Measurements from ENCODE around the gene INF2. TPM values are rescaled to one million over a fixed set of nuclear protein-coding genes. Genes with fewer than 3 reads are reported as not detected.

INF2 gene
- total and polyA plus RNA-seq, 2 experiments from 2014 or later = 36.7 to 75.5 TPM

DNA sequence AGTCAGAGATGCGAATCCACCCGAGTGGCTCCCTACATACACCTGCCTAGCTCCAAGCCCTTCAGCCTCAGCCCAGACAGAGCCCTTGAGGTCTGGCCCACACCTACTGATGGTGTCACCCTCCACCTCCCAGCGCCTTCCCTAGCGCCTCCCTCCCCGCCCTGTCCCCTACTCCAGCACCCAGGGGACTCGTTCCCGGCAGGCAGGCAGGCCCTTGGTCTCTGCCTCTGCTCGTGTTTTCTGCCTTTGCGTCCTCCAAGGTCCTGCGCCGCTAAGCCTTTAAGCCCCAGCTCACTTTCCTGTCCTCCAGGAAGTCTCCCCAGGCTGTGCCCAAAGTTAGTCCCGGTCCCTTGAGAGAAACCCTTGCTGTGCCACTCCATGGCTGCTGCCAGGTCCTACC lies 12.7 kb downstream of the INF2 start (continued):
- TF ChIP-seq, protein P1, sequence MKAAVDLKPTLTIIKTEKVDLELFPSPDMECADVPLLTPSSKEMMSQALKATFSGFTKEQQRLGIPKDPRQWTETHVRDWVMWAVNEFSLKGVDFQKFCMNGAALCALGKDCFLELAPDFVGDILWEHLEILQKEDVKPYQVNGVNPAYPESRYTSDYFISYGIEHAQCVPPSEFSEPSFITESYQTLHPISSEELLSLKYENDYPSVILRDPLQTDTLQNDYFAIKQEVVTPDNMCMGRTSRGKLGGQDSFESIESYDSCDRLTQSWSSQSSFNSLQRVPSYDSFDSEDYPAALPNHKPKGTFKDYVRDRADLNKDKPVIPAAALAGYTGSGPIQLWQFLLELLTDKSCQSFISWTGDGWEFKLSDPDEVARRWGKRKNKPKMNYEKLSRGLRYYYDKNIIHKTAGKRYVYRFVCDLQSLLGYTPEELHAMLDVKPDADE (IDR thresholded peaks at IDR 0.05) = no peak

DNA sequence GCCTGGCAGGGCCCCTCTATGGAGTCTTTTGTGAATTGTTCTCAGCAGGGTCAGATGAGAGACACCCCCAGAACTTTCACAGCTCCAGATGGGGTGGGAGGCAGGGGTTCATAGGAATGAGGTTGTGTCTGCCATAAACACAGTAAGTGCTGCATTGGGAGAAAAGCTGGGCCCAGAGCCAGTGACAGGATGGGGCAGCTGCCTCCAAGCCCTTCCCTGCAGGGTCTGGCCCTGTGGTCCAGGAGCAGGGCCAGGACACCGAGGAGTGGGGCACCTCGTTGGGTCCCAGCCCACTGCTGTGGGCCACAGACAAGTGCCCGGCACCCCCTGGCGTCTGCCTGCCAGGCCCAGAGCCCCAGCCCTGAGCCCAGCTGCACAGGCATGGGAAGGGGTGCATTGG lies 13.3 kb downstream of the INF2 start:
- H3K36me3 ChIP-seq (ENCODE audit: insufficient read depth) = peaks cover 12% of the 10 kb centered on the region; the same call in 1 of the 2 replicates
- no peak for DNase-seq (ENCODE audit: low spot score)
- H4K20me1 ChIP-seq (replicated peaks; ENCODE audit: insufficient read depth) = no peaks in the 10 kb centered on the region; the same call in 1 of the 2 replicates
- no peak for TF ChIP-seq ZNF114 (CRISPR knock-in tag; IDR thresholded peaks at IDR 0.05)
- TF ChIP-seq ZNF331 (CRISPR knock-in tag; IDR thresholded peaks at IDR 0.05; ENCODE audit: low read depth) = no peak
- TF ChIP-seq EZH2 (IDR thresholded peaks at IDR 0.05; ENCODE audit: low read depth, unreplicated experiment) = no peak
- no peak for TF ChIP-seq POLR2AphosphoS5 (IDR thresholded peaks at IDR 0.05; ENCODE audit: low read depth)
- no peak for TF ChIP-seq CREB1 (CRISPR knock-in tag; IDR thresholded peaks at IDR 0.05; ENCODE audit: low read depth)
- TF ChIP-seq NANOG (IDR thresholded peaks at IDR 0.05; ENCODE audit: borderline replicate concordance) = no peak
- TF ChIP-seq STAT1 (IDR thresholded peaks at IDR 0.05; ENCODE audit: unreplicated experiment) = no peak
- TF ChIP-seq, protein P2, sequence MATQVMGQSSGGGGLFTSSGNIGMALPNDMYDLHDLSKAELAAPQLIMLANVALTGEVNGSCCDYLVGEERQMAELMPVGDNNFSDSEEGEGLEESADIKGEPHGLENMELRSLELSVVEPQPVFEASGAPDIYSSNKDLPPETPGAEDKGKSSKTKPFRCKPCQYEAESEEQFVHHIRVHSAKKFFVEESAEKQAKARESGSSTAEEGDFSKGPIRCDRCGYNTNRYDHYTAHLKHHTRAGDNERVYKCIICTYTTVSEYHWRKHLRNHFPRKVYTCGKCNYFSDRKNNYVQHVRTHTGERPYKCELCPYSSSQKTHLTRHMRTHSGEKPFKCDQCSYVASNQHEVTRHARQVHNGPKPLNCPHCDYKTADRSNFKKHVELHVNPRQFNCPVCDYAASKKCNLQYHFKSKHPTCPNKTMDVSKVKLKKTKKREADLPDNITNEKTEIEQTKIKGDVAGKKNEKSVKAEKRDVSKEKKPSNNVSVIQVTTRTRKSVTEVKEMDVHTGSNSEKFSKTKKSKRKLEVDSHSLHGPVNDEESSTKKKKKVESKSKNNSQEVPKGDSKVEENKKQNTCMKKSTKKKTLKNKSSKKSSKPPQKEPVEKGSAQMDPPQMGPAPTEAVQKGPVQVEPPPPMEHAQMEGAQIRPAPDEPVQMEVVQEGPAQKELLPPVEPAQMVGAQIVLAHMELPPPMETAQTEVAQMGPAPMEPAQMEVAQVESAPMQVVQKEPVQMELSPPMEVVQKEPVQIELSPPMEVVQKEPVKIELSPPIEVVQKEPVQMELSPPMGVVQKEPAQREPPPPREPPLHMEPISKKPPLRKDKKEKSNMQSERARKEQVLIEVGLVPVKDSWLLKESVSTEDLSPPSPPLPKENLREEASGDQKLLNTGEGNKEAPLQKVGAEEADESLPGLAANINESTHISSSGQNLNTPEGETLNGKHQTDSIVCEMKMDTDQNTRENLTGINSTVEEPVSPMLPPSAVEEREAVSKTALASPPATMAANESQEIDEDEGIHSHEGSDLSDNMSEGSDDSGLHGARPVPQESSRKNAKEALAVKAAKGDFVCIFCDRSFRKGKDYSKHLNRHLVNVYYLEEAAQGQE (IDR thresholded peaks at IDR 0.05; ENCODE audit: unreplicated experiment) = no peak
- TF ChIP-seq JUNB (IDR thresholded peaks at IDR 0.05; ENCODE audit: unreplicated experiment) = no peak
- TF ChIP-seq, protein P3, sequence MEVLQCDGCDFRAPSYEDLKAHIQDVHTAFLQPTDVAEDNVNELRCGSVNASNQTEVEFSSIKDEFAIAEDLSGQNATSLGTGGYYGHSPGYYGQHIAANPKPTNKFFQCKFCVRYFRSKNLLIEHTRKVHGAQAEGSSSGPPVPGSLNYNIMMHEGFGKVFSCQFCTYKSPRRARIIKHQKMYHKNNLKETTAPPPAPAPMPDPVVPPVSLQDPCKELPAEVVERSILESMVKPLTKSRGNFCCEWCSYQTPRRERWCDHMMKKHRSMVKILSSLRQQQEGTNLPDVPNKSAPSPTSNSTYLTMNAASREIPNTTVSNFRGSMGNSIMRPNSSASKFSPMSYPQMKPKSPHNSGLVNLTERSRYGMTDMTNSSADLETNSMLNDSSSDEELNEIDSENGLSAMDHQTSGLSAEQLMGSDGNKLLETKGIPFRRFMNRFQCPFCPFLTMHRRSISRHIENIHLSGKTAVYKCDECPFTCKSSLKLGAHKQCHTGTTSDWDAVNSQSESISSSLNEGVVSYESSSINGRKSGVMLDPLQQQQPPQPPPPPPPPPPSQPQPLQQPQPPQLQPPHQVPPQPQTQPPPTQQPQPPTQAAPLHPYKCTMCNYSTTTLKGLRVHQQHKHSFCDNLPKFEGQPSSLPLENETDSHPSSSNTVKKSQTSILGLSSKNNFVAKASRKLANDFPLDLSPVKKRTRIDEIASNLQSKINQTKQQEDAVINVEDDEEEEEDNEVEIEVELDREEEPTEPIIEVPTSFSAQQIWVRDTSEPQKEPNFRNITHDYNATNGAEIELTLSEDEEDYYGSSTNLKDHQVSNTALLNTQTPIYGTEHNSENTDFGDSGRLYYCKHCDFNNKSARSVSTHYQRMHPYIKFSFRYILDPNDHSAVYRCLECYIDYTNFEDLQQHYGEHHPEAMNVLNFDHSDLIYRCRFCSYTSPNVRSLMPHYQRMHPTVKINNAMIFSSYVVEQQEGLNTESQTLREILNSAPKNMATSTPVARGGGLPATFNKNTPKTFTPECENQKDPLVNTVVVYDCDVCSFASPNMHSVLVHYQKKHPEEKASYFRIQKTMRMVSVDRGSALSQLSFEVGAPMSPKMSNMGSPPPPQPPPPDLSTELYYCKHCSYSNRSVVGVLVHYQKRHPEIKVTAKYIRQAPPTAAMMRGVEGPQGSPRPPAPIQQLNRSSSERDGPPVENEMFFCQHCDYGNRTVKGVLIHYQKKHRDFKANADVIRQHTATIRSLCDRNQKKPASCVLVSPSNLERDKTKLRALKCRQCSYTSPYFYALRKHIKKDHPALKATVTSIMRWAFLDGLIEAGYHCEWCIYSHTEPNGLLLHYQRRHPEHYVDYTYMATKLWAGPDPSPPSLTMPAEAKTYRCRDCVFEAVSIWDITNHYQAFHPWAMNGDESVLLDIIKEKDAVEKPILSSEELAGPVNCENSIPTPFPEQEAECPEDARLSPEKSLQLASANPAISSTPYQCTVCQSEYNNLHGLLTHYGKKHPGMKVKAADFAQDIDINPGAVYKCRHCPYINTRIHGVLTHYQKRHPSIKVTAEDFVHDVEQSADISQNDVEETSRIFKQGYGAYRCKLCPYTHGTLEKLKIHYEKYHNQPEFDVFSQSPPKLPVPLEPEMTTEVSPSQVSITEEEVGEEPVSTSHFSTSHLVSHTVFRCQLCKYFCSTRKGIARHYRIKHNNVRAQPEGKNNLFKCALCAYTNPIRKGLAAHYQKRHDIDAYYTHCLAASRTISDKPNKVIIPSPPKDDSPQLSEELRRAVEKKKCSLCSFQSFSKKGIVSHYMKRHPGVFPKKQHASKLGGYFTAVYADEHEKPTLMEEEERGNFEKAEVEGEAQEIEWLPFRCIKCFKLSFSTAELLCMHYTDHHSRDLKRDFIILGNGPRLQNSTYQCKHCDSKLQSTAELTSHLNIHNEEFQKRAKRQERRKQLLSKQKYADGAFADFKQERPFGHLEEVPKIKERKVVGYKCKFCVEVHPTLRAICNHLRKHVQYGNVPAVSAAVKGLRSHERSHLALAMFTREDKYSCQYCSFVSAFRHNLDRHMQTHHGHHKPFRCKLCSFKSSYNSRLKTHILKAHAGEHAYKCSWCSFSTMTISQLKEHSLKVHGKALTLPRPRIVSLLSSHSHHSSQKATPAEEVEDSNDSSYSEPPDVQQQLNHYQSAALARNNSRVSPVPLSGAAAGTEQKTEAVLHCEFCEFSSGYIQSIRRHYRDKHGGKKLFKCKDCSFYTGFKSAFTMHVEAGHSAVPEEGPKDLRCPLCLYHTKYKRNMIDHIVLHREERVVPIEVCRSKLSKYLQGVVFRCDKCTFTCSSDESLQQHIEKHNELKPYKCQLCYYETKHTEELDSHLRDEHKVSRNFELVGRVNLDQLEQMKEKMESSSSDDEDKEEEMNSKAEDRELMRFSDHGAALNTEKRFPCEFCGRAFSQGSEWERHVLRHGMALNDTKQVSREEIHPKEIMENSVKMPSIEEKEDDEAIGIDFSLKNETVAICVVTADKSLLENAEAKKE (CRISPR knock-in tag; IDR thresholded peaks at IDR 0.05) = no peak
- TF ChIP-seq, protein P1 (IDR thresholded peaks at IDR 0.05) = no peak
- H3F3A ChIP-seq (replicated peaks; ENCODE audit: low read depth) = 0 out of 2 replicates have a peak, but pooled peaks cover 2% of the 10 kb centered on the region
- peaks cover 9% of the 10 kb centered on the region for H3K27me3 Mint-ChIP-seq (ENCODE audit: insufficient read depth, low read depth, poor library complexity)
- H3K4me1 ChIP-seq (ENCODE audit: insufficient read depth) = peaks cover 11% of the 10 kb centered on the region; the same call in 1 of the 2 replicates
- peaks cover 15% of the 10 kb centered on the region for H3K4me1 Mint-ChIP-seq
- H3K79me2 ChIP-seq (replicated peaks; ENCODE audit: insufficient read depth) = no peaks in the 10 kb centered on the region
- H3K4me2 ChIP-seq = no peak overlapping the region
- H2AFZ ChIP-seq = no peak overlapping the region
- no peaks in the 10 kb centered on the region for H3K9me2 ChIP-seq (ENCODE audit: insufficient read depth)
- no peak for ATAC-seq
- H3K4me3 ChIP-seq = no peak overlapping the region
- H3K27ac Mint-ChIP-seq = no peak overlapping the region
- H3K27me3 ChIP-seq (ENCODE audit: insufficient read depth) = no peaks in the 10 kb centered on the region
- H3K36me3 Mint-ChIP-seq (ENCODE audit: low read depth) = peaks cover 33% of the 10 kb centered on the region
- no peak overlapping the region for H3K27ac ChIP-seq (ENCODE audit: low read depth)
- peaks cover 19% of the 10 kb centered on the region for H3K9me3 Mint-ChIP-seq
- no peak overlapping the region for H3K4me3 Mint-ChIP-seq
